Heart left ventricle (tissue), 16 donors: ENCODE data around the gene GTF3C5. TPM values are rescaled to one million over a fixed set of nuclear protein-coding genes. Genes with fewer than 3 reads are reported as not detected.

Experiments
- ATAC-seq, 4 donors: fragments of 200-7000 bp; cut with Tn5 transposase; one replicate each; pipeline ENCODE4 v1.9.1; 2020 to 2022; ENCODE audit warnings: moderate library complexity in 4 of 4, mild to moderate bottlenecking in 3 of 4, moderate number of reproducible peaks in 1 of 4
- DNase-seq, 5 donors: peaks; one replicate each; pipeline ENCODE4 v3.0.0-alpha.2; 2020
- H3K27ac ChIP-seq, 12 donors: fragments of 200-600 bp; sonication (generic) in 4 of 12; one replicate each; pipeline versions ENCODE4 v1.5.0 to v1.8.0; 2016 to 2022; ENCODE audit warnings: mild to moderate bottlenecking in 2 of 12
- H3K27me3 ChIP-seq, 9 donors: fragments of 200-600 bp; sonication (generic) in 2 of 9; one replicate each; pipeline versions ENCODE4 v1.5.1 to v1.8.0; 2016 to 2022; ENCODE audit warnings: mild to moderate bottlenecking in 3 of 9
- H3K36me3 ChIP-seq, 9 donors: fragments of 200-600 bp; sonication (generic) in 2 of 9; one replicate each; pipeline versions ENCODE4 v1.5.0 to v1.8.0; 2018 to 2022; ENCODE audit warnings: mild to moderate bottlenecking in 2 of 9
- H3K4me1 ChIP-seq, 12 donors: fragments of 200-600 bp; sonication (generic) in 4 of 12; one replicate each; pipeline versions ENCODE4 v1.5.0 to v1.8.0; 2016 to 2022; ENCODE audit warnings: mild to moderate bottlenecking in 3 of 12
- H3K4me3 ChIP-seq, 12 donors: fragments of 200-600 bp; sonication (generic) in 4 of 12; one replicate each; pipeline versions ENCODE4 v1.5.0 to v1.8.0; 2017 to 2022; ENCODE audit warnings: mild to moderate bottlenecking in 9 of 12, moderate library complexity in 4 of 12
- H3K9me3 ChIP-seq, 12 donors: fragments of 200-600 bp; sonication (generic) in 4 of 12; one replicate each; pipeline versions ENCODE4 v1.5.0 to v1.8.0; 2016 to 2022; ENCODE audit warnings: mild to moderate bottlenecking in 1 of 12
- POLR2A ChIP-seq, 2 donors: fragments of 450-650 bp; IDR thresholded peaks; one replicate each; pipeline ENCODE4 v1.6.1; 2017; ENCODE audit warnings: antibody characterized with exemption in 2 of 2, mild to moderate bottlenecking in 2 of 2, moderate library complexity in 2 of 2
- WGBS, 4 donors: extraction: QIAGEN DNeasy Blood & Tissue Kit in 2 of 4; methylation state at CpG; one replicate each; pipeline versions ENCODE4 v1.1.5 to v1.1.7; 2013 to 2018; 5-methylcytosine and 5-hydroxymethylcytosine counted together
- intact Hi-C, 10 donors: fragments of 100-400 bp; cut with DNase I; formaldehyde crosslinking; loops; one replicate each; pipeline versions ENCODE4 v1.11.1 to v1.14.2; 2022
- polyA plus RNA-seq, 2 donors: library from polyadenylated mRNA; stranded (reverse); fragments of 200-250 nt; gene quantifications; one replicate each; pipeline ENCODE4 v1.2.3, GENCODE V29; 2013
- total RNA-seq, 9 donors: library from RNA; depleted of rRNA in 2 of 9; stranded (reverse); fragments of >200 nt in 2 of 9; fragmentation: NEBNext Ultra II Directional in 3 of 9; extraction: Animal tissue kit (Norgen Biotek cat#: 25700) in 3 of 9; gene quantifications; one replicate each; pipeline versions ENCODE4 v1.1.0 to v1.2.4, GENCODE V29; 2016 to 2023
- TF ChIP-seq, protein P1 (sequence below), 12 donors: fragments of 200-600 bp; sonication (generic) in 4 of 12; IDR thresholded peaks; one replicate each; pipeline versions ENCODE4 v1.5.0 to v1.8.0; 2018 to 2022; ENCODE audit warnings: antibody characterized with exemption in 12 of 12, mild to moderate bottlenecking in 5 of 12
- donor health status: ischemic (EF 13 %, LVEDD 7.1; RV severe dilation, severe dysfunction).
- donor health status: healthy with polysubstance abuse.
- donor health status: DM: no; HTN: yes; CAD: no.
- donor health status: DM: no; HTN: no; CAD: no.
- donor health status: ischemic (EF 25% LVEDD 6.9; RV normal size, moderate dysfunction).
- donor health status: ischemic (EF 25% LVEDD 5.7; RV mildly dilated, moderate dysfunction).
- donor health status: healthy.
- donor health status: DM: yes; HTN: yes; CAD: no.
- donor health status: ischemic (EF 35%, LVEDD 5.7; RV mildly dilated, moderate dysfunction).
- donor health status: nonischemic (EF 11% LVEDD 7.7; RV severe dilation, severe dysfunction).
- donor health status: DM: yes; HTN: yes; CAD: no.
- donor health status: PGD.
- donor health status: ischemic (EF 29% LVEDD 5.4; RV normal size, mild dysfunction).
- donor health status: nonischemic (EF 23%, LVEDD 6.1; RV moderate dilation, normal function).

The GTF3C5 gene
- total and polyA plus RNA-seq, 11 donors: 22.9 to 51.7 (median 35.9) TPM

DNA sequence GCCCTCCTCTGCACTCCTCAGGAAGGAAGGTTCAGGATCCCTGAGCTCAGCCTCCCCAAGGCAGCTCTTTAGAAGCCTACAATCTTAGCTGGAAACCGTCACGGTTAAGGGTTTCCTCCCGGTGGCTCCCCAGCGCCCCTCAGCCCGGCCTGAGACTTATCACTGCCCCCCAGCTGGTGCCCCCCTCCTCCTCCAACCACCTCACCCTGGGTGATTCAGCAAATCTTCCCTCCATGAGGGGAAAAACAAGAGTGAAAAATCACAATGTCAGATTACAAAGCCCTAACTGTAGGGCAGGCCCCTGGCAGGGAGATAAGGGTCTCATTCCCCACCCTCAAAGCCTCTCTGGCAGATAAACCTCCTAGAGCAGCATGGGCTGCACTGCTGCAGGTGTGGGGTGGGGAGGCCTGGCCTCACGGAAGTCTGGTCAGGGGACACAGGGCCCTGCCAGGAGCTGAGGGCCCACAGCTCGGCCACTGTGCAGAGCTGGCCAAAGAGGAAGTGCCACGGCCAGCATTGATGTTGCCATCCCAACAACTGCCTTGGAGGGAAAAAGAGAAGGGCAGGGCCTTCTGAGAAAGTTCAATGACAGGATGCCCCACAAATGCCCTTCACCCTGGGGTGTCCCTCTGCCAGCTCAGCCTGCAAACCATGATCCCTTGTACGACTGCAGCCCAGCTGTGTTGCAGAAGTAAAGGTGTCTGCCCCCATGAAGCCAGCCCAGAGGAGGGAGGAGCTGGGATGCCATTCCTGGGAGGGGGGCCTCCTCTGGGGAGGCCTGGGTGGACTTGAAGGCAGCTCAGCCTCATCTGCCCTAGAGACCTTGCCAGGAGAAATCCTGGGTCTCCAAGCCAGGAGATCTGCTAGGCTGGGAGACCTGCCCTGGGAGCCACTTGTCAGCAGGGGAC, 26.5 kb upstream of the GTF3C5 start:
- 57 to 75% (median 60%) methylated on average over 8 to 9 of the region's 9 CpGs for WGBS, 4 donors
- H3K4me1 ChIP-seq: peaks cover 0 to 7% (median 0%) of the 10 kb centered on the region in 12 donors
- no peak overlapping the region for H3K27ac ChIP-seq
- DNase-seq (no peak), ATAC-seq (no peak)
- H3K4me3 ChIP-seq: no peak overlapping the region
- TF ChIP-seq, protein P1, sequence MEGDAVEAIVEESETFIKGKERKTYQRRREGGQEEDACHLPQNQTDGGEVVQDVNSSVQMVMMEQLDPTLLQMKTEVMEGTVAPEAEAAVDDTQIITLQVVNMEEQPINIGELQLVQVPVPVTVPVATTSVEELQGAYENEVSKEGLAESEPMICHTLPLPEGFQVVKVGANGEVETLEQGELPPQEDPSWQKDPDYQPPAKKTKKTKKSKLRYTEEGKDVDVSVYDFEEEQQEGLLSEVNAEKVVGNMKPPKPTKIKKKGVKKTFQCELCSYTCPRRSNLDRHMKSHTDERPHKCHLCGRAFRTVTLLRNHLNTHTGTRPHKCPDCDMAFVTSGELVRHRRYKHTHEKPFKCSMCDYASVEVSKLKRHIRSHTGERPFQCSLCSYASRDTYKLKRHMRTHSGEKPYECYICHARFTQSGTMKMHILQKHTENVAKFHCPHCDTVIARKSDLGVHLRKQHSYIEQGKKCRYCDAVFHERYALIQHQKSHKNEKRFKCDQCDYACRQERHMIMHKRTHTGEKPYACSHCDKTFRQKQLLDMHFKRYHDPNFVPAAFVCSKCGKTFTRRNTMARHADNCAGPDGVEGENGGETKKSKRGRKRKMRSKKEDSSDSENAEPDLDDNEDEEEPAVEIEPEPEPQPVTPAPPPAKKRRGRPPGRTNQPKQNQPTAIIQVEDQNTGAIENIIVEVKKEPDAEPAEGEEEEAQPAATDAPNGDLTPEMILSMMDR (IDR thresholded peaks at IDR 0.05): no peak
- TF ChIP-seq POLR2A (IDR thresholded peaks at IDR 0.05): no peak
- H3K27me3 ChIP-seq: peaks cover 0 to 44% (median 4%) of the 10 kb centered on the region in 9 donors
- intact Hi-C loops: no loop called here
- no peaks in the 10 kb centered on the region for H3K9me3 ChIP-seq
- no peaks in the 10 kb centered on the region for H3K36me3 ChIP-seq

GRCh38 chr9:133004999-133005760, 25.6 kb upstream of the GTF3C5 start:
- Histone ChIP-seq H3K27me3 (peaks cover 0 to 36% (median 4%) of the 10 kb centered on the region in 9 donors), H3K4me3 (no peak overlapping the region), H3K9me3 (peaks cover 0 to 3% (median 0%) of the 10 kb centered on the region in 12 donors), H3K27ac (no peak overlapping the region), H3K36me3 (no peaks in the 10 kb centered on the region), H3K4me1 (no peaks in the 10 kb centered on the region)
- 83 to 90% (median 89%) methylated on average over 14 of the region's 14 CpGs for WGBS, 4 donors
- DNase-seq: no peak
- TF ChIP-seq, protein P1 (IDR thresholded peaks at IDR 0.05): no peak
- TF ChIP-seq POLR2A (IDR thresholded peaks at IDR 0.05): no peak
- intact Hi-C loops: no loop called here
- no peak for ATAC-seq

DNA sequence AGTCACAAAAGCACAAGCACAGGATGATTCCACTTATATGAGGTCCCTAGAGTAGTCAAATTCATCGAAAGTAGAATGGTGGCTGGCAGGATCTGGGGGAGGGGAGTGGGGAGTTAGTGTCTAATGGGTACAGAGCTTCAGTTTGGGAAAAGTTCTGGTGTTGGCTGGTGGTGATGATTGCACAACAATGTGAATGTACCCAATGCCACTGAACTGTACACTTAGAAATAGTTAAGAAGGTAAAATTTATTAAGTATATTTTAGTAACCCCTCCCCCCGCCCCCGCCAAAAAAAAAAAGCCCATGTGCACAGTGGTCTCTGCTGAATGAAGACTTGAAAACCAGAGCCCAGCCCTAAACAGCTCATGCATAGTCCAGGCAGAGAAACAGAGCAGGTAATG, 24.8 kb upstream of the GTF3C5 start:
- ATAC-seq (no peak), DNase-seq (no peak)
- Histone ChIP-seq H3K9me3 (peaks cover 0 to 8% (median 4%) of the 10 kb centered on the region in 12 donors), H3K4me1 (no peaks in the 10 kb centered on the region), H3K27ac (no peak overlapping the region), H3K27me3 (peaks cover 0 to 32% (median 4%) of the 10 kb centered on the region in 9 donors), H3K4me3 (no peak overlapping the region), H3K36me3 (no peaks in the 10 kb centered on the region)
- WGBS, 4 donors: 76 to 91% (median 84%) methylated on average over 3 of the region's 3 CpGs
- intact Hi-C loops: no loop called here
- TF ChIP-seq, protein P1 (IDR thresholded peaks at IDR 0.05): no peak
- no peak for TF ChIP-seq POLR2A (IDR thresholded peaks at IDR 0.05)
